Fibroblast of skin of right biceps (primary cell): Measurements from ENCODE around the gene HSD17B14.

Experiments
- DNase-seq: peaks from one replicate; pipeline ENCODE4 v3.0.0-alpha.2; 2013

The HSD17B14 gene

DNA sequence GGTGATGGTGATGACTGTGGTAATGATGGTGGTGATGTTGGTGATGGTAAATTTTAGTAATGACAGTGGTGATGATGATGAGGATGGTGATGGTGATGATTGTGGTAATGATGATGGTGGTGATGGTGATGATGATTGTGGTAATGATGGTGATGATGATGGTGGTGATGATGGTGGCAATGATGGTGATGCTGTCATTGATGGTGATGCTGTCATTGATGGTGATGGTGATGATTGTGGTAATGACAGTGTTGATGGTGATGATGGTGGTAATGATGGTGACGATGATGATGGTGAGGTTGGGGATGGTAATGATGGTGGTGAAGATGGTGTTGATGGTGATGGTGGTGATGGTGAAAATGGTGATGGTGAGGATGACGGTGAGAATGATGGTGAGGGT, 13.8 kb downstream of the HSD17B14 start:
- no peak for DNase-seq

DNA sequence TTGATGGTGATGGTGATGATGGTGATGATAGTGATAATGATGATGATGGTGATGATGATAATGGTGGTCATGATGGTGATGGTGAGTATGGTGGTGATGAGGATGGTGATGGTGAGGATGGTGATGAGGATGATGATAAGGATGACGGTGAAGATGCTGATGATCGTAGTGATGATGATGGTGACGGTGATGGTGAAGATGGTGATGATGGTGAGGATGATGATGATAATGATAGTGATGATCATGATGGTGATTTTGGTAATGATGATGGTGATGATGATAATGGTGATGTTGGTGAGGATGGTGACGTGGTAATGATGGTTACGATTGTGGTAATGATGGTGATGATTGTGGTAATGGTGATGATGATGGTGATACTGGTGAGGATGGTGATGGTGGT, 14.7 kb downstream of the HSD17B14 start:
- DNase-seq, result no peak

DNA sequence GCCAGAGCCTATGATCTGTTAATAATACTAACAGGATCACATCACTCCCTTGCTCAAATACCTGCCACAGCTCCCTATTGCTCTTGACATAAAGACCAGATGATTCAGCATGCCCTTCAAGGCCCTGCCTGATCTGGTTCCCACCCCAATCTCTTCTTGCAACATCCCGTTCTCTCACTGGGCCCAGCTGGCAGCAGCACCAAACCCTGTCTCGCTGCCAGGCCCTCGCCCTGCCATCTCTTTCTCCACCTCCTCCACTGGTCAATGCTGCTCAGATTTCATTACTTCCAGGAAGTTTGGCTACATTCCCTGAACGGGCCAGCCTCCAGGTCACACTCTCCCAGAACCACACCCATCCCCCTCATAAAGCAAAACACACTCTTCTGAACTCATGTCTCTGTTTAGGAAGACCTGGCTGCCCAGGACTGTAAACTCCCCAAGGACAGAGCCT, 16.9 kb downstream of the HSD17B14 start:
- peak; percentile 27 for DNase-seq

DNA sequence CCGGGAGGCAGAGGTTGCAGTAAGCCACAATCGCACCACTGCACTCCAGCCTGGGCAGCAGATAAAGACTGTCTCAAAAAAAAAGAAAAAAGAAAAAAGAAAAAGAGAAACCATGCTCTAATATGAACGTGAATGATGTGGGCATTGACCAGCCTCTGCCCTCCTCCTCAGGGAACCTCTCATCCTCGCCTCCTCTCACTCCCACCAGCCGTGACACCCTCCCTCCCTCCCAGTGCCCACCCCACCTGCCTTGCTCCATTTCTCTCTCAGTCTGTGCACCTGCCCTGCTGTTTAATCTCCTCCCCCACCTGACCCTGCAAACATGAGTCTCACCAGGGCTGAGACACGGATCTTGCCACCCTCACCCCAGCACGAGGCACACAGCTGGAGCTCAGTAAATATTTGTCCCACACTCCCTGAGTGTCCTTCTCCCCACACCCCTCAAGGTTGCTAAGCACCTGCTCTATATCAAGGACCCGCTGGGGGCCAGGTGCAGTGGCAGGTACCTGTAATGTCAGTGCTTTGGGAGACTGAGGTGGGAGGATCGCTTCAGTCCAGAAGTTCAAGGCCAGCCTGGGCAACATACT, 18.0 kb downstream of the HSD17B14 start:
- no peak for DNase-seq

DNA sequence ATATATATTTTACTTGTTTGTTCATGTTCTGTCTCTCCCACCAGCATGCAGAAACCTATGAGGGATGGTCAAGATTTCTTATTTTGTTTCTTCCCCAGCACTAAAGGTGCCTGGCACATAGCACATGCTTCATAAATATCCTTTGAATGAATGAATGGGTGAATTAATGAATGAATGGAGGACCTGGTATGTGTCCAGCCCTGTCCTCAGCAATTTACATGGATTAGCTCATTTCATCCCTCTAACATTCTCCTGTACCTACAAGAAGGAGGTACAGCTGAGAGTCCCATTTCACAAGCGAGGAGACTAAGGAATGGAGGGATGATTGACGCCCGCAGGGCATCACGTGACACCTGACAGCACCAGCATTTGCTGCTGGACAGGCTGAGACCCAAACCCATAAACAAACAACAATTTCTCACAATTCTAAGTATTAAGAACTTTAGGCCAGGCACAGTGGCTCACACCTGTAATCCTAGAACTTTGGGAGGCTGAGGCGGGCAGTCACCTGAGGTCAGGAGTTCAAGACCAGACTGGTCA, 18.6 kb downstream of the HSD17B14 start:
- DNase-seq, result no peak

DNA sequence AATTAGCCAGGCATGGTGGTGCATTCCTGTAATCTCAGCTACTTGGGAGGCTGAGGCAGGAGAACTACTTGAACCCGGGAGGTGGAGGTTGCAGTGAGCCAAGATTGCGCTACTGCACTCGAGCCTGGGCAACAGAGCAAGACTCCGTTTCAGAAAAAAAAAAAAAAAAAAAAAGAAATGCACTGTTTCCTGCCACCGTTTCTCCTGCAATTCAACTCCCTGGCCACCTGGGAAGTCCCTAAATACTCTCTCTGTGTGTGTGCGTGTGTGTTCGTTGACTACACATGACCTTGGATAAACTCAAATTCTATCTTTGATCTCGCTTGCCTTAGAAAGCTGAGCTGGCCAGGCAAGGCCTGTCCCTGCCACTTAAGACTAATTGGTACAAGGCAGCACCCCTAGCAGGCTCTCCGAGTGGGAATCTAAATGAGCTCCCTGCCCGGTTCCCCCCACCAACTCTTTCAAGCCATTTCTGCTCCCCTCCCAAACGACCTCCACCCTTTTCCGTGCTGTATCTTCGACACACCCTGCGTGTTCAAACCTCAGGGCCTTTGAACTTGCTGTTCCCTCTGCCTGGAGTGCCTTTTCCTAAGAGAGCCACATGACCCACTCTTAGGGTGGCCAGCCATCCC, 20.3 kb downstream of the HSD17B14 start:
- peak; percentile 22 for DNase-seq

DNA sequence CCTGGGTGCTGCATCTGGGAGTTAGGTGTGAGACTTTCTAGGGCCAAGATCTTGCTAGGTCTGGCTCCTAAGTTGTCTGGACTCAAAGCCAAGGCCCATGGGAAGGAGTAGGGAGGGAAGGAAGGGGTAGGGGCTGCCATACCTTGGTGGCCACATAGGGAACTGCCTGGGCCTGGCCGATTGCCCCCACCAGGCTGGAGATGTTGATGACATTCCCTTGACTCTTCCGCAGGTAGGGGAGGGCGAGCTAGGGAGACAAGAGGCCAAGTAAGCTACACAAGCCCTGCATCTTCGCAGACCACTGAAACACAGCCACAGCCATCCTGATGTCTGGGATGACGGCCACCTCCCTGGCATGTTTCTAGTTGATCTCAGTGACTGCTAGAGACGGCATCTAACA, 21.4 kb downstream of the HSD17B14 start:
- DNase-seq, result no peak

DNA sequence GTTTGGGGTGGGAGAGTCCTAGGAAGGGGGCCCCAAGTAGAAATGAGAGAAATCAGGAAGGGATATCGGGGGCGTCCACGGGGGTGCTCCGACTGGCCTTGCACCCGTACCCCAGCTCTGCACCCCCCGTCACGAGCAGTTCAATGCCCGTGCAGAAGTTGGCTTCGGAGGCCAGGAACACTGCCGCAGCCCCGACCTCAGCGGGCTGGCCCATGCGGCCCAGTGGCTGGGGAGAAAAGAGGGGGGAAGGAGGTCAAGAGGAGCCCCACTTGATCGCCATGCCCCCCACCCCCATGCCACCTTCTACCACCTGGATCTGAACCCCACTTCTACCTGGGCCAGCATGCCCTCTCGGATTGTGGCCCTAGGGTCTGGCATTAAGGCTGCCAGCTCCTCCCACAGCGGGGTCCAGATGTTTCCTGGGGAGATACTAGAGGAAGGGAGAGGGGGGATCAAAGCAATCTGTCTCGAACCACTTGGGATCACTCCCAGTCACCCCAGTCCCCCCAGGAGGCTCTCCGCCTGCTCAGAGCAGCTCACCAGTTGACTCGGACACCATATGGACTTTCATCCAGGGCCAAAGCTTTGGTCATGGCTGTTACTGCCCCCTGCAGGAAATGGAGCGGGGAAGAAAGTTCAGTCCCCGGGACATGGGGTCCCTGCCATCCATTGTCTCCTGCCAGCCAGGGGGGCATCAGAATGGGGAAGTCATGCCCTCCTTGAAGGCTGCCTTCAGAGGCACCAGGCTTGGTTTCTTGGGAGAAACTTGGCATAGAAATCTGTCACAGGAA, 23.0 kb downstream of the HSD17B14 start:
- DNase-seq, result no peak

DNA sequence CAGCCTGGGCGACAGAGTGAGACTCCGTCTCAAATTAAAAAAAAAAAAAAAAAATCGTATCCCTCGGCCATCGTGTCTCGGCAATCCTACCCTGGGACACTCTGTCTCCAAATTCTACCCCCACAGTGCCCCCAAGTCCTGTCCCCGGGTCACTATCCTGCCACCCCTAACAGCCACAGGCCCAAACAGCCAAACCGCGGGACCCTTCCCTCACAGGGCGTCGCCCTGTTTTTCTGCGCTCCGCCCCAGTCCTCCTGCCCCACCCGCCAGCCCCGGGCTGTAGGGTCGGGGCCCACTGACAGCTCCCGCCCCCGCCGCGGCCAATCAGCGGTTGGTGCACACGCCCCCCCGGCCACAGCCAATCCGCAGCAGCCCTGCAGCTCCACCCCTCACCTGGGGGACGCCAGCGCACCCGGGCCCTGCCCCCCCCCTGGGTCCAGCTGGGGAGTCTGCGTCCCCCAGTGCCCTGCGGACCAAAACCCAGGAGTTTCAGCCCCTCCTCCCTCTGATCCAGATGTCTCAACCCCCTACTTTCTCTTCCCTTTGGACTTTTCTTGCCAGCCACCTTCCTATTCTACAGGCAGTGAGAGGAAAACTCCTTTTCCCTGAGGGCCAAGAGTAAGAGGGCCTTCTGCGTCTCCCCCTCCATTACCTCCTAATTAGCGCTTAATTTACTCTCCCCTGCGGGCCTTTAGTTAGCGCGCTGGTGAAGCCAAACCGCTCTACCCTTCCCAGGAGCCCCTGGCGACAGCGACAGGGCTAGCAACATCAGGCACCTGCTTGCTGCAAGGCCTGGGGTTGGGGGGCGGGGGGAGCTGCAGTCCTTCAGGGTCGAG, 24.0 kb downstream of the HSD17B14 start:
- peak; percentile 68 for DNase-seq

DNA sequence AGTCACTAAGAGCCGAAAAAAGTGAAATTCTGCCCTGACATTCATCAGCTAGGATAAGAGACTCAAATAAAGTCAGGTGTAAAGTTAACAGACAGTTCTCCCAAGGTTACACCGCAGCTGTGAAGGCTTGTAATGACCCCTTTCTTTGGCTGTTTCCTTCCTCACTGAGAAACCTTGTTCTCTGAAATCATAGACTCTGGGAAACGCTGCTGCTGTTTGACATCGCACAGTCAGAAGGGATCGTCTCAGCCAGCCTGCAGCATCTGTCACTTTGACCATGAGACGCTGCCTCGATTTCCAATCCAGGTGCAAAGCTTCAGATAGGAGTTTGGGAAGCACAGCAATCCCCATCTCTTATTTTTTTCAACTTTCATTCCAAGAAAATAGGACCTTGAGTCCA, 26.1 kb downstream of the HSD17B14 start:
- no peak for DNase-seq

DNA sequence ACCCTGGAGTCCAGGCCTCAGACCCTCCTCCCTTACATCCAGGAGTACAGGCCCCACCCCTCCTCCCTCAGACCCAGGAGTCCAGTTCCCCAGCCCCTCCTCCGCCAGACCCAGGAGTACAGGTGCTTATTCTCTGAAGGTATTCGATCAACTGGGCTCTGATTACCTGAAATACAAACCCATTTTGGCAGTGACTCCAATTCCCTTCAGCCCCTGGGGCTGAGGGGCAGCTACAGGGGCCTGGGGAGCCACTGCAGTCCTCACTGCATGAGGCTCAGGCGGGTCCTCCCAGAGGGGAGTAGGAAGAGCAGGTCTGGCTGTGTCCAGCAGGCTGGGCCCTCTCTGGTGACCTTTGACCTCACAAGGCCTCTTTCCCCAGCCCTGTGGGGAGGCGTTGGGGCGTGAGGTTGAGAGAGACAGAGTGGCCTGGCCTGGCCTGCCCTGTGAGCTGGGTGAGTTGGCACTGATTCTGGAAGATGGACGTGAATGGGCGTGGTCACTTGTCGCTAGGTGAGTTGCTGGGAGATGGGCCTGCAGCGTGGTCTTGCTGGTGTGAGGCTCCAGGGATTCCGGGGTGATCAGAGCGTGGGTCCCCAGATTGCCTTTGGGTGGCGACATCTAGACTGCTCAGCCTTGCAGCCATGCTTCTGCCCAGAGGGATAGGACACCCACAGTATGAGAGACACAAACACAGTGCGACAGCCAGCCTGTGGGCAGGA, 28.5 kb downstream of the HSD17B14 start:
- DNase-seq, result no peak

DNA sequence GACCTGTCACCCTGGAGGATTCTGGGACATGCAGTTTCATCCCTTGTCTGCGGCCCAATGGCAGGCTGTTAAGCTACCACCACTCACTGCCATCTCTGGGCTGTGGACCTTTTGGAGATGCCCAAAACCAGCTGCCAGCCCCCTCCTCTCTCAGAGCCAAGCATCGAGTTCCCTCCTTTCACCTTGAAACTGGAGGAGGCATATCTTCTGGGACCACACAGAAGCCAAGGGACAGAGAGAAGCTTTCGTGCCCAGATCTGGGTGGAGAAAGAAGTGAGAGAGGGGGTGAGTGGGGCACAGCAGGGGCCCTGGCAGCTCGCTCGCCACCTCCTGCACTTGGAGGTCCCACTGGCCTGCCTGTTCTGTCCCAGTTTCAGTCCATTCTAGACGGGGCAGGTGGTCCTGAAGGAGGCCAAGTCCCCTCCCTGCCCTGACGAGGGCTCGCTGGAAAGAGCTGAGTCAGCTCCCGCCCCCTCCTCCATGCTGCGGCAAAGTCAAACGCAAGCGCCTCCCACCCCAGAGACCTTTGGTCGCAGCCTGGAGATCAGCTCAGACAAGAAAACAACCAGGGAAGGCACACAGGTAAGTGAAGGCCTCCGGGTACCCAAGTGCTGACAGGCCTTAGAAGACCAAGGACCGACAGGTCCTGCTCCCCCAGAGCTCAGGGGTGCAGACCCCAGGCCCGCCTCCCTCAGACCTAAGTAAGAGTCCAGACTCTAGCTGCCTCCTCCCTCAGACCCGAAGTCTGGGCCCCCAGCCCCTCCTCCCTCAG, 29.3 kb downstream of the HSD17B14 start:
- peak; percentile 52 for DNase-seq

DNA sequence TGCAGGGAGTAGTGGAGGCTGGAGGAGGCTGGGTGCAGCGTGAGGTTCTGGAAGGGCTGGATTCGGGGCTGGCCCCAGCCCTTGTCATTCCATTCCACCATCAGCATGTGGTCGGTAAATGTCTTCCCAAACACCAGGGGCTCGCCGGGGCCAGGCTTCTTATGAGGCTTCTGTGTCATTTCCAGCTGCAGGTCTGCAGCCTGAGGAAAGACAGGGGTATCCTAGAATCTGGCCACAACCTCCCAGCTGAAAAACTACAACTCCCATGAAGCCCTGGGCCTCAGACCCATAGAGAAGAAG, 29.8 kb downstream of the HSD17B14 start:
- DNase-seq, result no peak

DNA sequence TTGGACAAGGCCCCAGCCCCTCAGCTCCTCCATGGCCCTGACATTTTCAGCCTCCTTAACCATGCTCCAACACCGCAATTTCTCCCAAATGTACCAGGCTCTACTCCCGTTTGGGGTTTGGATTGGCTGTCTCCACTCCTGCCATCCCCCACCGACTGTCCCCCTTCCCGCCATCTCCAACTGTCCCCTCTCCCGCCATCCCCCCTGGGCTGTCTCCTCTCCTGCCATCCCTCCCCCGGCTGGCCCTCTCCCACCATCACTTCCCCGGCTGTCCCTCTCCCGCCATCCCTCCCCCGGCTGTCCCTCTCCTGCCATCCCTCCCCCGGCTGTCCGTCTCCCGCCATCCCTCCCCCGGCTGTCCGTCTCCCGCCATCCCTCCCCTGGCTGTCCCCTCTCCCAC, 30.8 kb downstream of the HSD17B14 start:
- DNase-seq, result no peak

DNA sequence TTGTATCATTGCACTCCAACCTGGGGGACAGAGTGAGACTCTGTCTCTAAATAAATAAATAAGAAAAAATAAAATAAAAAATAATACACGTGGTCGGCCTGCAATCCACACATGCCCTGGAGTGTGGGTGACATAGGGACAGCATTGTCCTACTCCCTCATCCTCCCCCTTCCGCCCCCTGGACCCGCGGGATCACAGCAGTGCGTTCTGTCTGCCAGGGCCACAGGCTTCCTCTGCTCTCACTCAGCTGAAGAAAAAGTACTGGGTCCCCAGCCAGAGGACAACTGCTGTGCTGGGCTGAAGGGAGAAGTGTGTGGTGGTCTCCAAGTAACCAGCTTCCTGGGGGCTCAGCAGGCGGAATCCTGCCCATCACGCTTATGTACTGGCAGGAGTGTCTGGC, 31.8 kb downstream of the HSD17B14 start:
- no peak for DNase-seq

DNA sequence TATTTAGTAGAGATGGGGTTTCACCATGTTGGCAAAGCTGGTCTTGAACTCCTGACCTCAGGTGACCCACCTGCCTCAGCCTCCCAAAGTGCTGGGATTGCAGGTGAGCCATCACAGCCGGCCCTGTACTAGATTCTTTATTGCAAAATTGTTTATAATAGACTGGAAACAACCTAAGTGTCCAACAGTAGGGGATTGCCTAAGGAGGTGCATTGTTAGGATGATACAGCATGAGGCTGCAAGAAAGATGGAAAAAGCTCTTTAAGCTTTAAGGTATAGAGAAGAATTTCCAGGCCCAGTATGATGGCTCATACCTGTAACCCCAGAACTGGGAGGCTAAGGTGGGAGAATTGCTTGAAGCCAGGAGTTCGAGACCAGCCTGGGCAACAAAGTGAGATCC, 33.7 kb downstream of the HSD17B14 start:
- DNase-seq, result no peak

DNA sequence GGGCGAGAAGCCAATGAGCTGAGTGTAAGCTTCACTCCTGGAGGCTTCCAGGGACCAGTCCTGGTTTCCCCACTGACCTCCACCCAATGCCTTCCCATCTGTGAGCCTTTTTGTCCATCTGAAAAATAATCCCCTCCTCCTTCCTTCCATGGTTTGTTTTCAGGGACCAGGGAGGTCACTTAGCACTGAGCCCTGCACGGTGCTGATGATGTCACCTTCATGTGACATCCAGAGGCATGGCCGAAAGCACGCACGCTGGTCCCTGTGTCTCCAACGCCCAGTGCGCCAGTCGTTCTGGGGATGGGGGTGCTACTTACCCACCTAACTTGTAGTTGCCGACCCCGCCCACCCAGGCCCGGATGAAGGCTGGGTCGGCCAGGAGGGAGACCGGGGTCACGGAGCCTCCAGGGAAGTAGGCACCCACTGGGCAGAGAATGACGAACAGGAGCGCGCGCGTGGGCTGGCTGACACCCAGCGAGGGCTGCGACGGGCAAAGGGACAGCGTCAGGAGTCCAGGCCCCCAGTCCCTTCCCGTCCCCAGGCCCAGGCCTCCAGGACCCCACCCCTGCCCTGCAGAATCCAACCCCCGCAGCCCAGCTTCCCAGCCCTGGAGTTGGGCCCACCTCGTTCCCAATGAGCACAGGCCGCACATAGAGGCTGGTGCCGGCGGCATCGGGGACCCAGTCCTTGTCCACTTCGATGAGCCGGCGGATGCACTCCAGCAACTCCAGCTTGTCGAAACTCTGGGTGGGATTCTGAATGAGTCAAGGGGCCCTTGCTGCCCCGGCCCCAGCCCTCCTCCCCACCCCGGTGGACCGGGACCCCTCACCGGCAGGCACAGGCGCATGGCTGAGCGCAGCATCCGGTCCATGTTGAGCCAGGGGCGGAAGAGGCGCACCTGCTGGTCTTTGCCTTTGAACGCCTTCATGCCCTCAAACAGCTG, 36.7 kb downstream of the HSD17B14 start:
- no peak for DNase-seq

DNA sequence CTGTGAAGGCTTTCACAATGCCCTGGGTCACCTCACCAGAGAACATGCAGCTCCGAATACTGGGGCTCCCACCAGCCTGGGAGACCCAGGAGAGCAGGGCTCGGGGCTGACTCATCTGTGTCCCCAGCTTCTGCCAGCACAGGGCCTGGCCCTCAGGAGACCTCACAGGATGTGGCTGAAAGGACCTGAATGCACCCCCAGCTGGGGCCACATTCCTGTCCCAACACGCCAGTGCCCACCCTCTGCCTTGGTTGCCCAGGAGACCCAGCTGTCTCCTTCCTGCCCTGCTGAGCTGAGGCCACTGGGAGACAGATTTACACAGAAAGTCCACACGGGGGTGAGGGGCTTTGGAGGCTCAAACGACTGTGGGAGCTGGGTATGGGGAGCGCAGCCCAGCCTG, 37.4 kb downstream of the HSD17B14 start:
- DNase-seq, result peak; percentile 40

DNA sequence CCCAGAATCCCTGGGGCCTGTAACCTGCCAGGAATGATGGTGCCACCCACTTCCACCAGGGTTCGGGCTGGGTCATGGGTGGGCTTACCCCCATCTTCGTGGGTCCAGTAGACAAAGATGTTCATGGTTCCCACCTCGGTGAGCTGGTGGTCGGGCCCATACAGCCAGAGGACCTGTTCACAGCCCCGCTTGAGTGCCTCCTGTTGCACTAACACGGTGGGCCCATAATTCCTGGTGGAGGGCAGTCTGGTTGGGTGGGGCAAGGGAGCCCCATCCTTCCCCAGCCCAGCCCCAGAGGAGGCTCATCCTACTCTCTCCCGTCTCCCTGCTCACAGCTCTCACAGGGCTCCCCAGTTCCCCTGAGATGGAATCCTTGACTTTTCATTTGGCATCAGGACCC, 39.2 kb downstream of the HSD17B14 start:
- no peak for DNase-seq

DNA sequence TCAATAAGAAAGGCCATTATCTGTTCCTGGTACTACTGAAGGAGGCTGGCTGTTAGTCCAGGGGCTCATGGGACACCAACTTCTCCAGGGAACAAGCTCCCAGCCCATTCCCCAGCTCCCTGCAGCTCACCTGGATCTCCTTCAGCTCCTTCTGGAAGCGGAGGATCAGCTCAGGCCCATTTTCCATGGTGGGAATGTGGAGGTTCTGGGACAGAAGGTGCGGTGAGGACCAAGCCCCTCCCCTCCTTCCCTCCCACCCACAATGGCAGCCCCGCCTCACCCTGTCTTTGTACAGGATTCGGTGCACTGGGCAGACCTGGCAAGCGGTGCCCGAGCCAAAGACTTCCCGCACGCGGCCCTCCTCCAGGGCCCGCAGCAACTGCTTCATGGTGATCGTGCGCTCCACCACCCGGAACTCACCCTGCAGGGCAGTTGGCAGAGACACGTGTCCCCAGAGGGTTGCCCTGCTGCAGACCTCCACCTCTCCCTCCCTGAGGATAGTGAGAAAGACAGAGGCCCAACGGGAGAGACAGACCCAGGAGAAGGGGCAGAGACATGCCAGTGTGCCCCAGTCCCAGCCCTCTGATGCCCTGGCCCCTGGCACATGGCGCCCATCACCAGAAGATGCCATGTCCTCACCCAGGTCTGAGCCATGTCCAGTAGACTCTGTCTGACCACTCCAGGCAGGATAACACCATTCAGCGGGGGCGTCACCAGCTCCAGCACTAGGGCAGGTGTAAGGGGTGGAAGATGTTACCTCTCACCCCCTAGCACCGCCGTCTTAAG, 39.8 kb downstream of the HSD17B14 start:
- no peak for DNase-seq
